Measurements from ENCODE around the gene ZNF248. TPM values are rescaled to one million over a fixed set of nuclear protein-coding genes. Genes with fewer than 3 reads are reported as not detected.

ZNF248 gene
- total and polyA plus RNA-seq, 9 of the 15 experiments (the other 6 are each of a cell fraction or from before 2014, with no cell fraction given): 4.5 to 16.5 (median 10.2) TPM

GRCh38 chr10:37754538-37755323 lies 102.7 kb downstream of the ZNF248 start (continued):
- TF ChIP-seq ZNF512 (tag; IDR thresholded peaks at IDR 0.05): no peak
- TF ChIP-seq NFE2 (IDR thresholded peaks at IDR 0.05; ENCODE audit: low read depth): no peak
- TF ChIP-seq, protein P1, sequence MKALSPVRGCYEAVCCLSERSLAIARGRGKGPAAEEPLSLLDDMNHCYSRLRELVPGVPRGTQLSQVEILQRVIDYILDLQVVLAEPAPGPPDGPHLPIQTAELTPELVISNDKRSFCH (CRISPR knock-in tag; IDR thresholded peaks at IDR 0.05): no peak
- TF ChIP-seq, protein P1 (tag; IDR thresholded peaks at IDR 0.05): no peak

GRCh38 chr10:37752334-37752875 lies 105.0 kb downstream of the ZNF248 start:
- ATAC-seq: peak; percentile 57
- 6% methylated on average over 2 of the region's 2 CpGs for WGBS (ENCODE audit: insufficient coverage, low coverage, missing lambda C conversion rate)
- BruUV-seq (replicated peaks): no TSS peak

More at GRCh38 chr10:37752334-37752875, 105.0 kb downstream of the ZNF248 start:
- POLR2A ChIA-PET: no interaction called here
- no peak overlapping the region for H3K9ac ChIP-seq (ENCODE audit: insufficient read depth in 1 of 2, low read depth in 2 of 2, low read length in 2 of 2)
- DNase-seq (ENCODE audit: extremely low read depth in 1 of 4, low spot score in 3 of 4) (peak in 1 of 4 experiments; percentile 11), FAIRE-seq (no peak)
- no peaks in the 10 kb centered on the region for H3K27me3 ChIP-seq (ENCODE audit: control insufficient read depth in 2 of 2, insufficient read depth in 2 of 2, low read length in 2 of 2)
- H4K20me1 ChIP-seq (replicated peaks; ENCODE audit: control insufficient read depth, insufficient read depth, low read length): no peaks in the 10 kb centered on the region
- no peaks in the 10 kb centered on the region; the same call in 1 of the 2 replicates for H3K9me3 ChIP-seq (replicated peaks; ENCODE audit: control insufficient read depth, insufficient read depth, low read depth, low read length)
- TF ChIP-seq TFE3 (CRISPR knock-in tag; IDR thresholded peaks at IDR 0.05) (no peak), C11orf30 (IDR thresholded peaks at IDR 0.05; ENCODE audit: low read depth) (no peak), RAD21 (CRISPR knock-in tag; conservative IDR thresholded peaks at IDR 0.05 in 1 of 2, IDR thresholded peaks at IDR 0.05 in 1 of 2) (peak in 1 of 2 experiments; percentile 17; a peak in 2 of 4 replicates), NR0B1 (IDR thresholded peaks at IDR 0.05; ENCODE audit: partially characterized antibody) (no peak)
- TF ChIP-seq, protein P2, sequence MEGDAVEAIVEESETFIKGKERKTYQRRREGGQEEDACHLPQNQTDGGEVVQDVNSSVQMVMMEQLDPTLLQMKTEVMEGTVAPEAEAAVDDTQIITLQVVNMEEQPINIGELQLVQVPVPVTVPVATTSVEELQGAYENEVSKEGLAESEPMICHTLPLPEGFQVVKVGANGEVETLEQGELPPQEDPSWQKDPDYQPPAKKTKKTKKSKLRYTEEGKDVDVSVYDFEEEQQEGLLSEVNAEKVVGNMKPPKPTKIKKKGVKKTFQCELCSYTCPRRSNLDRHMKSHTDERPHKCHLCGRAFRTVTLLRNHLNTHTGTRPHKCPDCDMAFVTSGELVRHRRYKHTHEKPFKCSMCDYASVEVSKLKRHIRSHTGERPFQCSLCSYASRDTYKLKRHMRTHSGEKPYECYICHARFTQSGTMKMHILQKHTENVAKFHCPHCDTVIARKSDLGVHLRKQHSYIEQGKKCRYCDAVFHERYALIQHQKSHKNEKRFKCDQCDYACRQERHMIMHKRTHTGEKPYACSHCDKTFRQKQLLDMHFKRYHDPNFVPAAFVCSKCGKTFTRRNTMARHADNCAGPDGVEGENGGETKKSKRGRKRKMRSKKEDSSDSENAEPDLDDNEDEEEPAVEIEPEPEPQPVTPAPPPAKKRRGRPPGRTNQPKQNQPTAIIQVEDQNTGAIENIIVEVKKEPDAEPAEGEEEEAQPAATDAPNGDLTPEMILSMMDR (IDR thresholded peaks at IDR 0.05 in 2 of 3, conservative IDR thresholded peaks at IDR 0.05 in 1 of 3; ENCODE audit: insufficient read depth in 2 of 3, low read depth in 1 of 3, low read length in 3 of 3): peak in 2 of 3 experiments; percentile 16 to 20; a peak in 2 of 6 replicates
- no peak overlapping the region for H2AFZ ChIP-seq (ENCODE audit: low read depth, low read length)
- intact Hi-C loops (cut with micrococcal nuclease): loop anchor here (5.0 to 10.0 kb wide), 2 partner anchors 182 to 850 kb away; no protein-coding TSS in a partner anchor
- no peaks in the 10 kb centered on the region for H3K9me1 ChIP-seq (ENCODE audit: control insufficient read depth, insufficient read depth, low read length)
- no peak overlapping the region for H3K27ac ChIP-seq (ENCODE audit: extremely low read depth, low read depth, low read length)
- no peak overlapping the region for H3K4me2 ChIP-seq (ENCODE audit: insufficient read depth, low read length)
- no peaks in the 10 kb centered on the region for H3K4me1 ChIP-seq (replicated peaks in 1 of 2; ENCODE audit: control insufficient read depth in 2 of 2, insufficient read depth in 2 of 2, low read length in 2 of 2)
- no peak overlapping the region for H3K4me3 ChIP-seq
- no peaks in the 10 kb centered on the region for H3K79me2 ChIP-seq (ENCODE audit: control insufficient read depth, insufficient read depth, low read length)
- in situ Hi-C loops (cut with MboI): no loop called here
- no peaks in the 10 kb centered on the region for H3K36me3 ChIP-seq (ENCODE audit: control insufficient read depth, insufficient read depth, low read length)
- CTCF ChIA-PET (ENCODE audit: low intra/inter-chr PET ratio): no interaction called here
